ENCODE measurements around the gene TET1. TPM values are rescaled to one million over a fixed set of nuclear protein-coding genes. Genes with fewer than 3 reads are reported as not detected.
"Not testable (repeated sequence)": the region's sequence is repeated elsewhere in the genome, so short reads cannot be mapped to it uniquely, and the experiment has no call there.

TET1 gene
- total RNA-seq, 1 experiment from 2014 or later: under 0.01 TPM

DNA sequence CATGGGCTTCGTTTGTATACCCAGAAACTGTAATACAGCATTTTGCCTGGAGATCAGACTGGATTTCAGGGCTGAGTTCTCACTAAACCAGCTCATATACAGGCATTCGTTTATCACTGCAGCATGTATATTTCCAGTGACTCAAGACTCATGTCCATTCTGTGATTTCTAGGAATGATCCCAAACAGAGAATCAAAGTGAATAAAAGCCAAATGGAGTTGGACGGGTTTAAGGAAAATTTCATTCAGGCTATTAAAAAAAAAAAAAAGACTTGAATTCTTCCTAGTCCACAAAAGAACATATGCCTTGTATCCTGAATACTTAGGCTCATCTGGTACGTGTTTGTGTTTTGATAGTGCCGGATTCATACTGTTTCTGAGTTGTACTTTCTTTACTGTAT is 46.8 kb downstream of the TET1 start:
- DNase-seq (ENCODE audit: low spot score): no peak

DNA sequence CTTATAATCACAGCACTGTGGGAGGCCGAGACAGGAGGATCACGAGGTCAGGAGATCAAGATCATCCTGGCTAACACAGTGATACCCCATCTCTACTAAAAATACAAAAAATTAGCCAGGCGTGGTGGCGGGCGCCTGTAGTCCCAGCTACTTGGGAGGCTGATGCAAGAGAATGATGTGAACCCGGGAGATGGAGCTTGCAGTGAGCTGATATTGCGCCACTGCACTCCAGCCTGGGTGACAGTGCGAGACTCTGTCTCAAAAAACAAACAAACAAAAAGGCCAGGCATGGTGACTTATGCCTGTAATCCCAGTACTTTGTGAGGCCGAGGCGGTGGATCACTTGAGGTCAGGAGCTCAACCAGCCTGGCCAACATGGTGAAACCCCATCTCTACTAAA is 49.9 kb downstream of the TET1 start:
- DNase-seq (ENCODE audit: low spot score): not testable (repeated sequence)

DNA sequence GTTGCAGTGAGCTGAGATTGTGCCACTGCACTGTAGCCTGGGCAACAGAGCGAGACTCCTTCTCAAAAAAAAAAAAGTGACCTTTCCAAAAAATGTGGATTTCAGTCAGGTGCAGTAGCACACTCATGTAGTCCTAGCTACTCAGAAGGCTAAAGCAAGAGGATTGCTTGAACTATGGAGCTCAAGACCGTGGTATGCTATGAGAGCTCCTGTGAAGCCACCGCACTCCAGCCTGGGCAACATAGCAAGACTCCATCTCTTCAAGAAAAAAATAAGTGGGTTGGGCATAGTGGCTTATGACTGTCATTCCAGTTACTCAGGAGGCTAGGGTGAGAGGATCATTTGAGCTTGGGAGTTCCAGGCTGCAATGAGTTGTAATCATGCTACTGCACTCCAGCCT is 51.1 kb downstream of the TET1 start:
- DNase-seq (ENCODE audit: low spot score): no peak

DNA sequence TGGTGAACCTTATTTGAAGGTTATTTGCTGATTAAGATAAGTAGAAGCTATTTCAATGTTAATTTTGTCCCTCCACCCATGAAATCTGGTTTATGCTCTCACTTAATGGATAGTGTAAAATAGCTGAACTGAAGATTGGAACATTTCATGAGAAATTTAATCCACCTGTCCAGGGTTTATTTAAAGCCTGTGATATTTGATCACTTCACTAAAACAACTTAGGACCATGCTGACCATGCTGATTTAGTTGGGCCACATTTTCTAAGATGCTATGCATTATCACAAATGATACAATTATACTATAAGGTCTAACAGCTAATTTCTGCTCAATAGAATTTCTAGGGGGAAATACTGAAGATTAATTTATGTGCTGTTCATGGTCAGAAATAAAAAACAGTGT is 53.8 kb downstream of the TET1 start:
- DNase-seq (ENCODE audit: low spot score): not testable (repeated sequence)

DNA sequence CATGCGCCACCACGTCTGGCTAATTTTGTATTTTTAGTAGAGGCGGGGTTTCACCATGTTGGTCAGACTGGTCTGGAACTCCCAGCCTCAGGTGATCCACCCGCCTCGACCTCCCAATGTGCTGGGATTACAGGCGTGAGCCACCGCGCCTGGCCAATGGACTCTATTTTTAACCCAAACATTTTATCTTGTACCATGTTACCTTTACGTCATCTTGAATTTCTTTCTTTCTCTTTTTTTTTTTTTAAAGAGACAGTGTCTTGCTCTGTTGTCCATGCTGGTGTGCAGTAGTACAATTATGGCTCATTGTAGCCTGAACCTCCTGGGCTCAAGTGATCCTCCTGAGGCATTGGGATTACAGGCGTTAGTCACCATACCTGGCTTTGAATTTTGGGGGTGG is 57.6 kb downstream of the TET1 start:
- not testable (repeated sequence) for DNase-seq (ENCODE audit: low spot score)

DNA sequence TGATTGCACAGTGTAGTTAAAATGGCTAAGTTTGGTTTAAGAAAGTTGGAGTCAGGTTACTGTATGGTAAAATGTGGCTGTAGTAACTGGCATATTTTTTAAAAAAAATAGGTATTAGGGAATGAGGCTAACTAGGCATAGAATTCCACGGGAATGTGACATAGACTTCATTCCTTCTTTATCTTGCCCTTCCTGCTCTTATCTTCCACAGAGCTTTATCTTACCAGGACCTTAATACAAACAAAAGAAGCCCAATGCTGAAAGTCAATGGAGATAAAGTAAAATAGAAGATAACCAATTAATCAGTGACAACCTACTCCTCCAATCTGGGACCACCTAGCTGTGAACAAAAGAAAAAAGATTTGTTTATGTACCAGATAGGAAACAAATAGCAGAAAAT is 58.1 kb downstream of the TET1 start:
- no peak for DNase-seq (ENCODE audit: low spot score)

DNA sequence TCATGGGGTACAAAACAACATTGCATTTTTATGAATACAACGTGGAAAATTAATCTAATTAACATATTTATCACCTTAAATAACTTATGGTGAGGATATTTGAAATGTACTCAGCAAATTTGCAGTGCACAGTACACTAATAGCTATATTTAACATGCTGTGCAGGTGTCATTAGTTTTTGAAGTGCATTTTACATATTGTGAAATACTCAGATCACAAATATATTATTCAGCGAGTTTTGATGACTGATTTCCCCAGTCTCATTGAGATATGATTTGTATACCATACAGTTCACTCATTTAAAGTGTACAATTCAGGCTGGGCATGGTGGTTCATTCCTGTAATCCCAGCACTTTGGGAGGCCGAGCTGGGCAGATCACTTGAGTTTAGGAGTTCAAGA is 59.5 kb downstream of the TET1 start:
- no peak for DNase-seq (ENCODE audit: low spot score)

DNA sequence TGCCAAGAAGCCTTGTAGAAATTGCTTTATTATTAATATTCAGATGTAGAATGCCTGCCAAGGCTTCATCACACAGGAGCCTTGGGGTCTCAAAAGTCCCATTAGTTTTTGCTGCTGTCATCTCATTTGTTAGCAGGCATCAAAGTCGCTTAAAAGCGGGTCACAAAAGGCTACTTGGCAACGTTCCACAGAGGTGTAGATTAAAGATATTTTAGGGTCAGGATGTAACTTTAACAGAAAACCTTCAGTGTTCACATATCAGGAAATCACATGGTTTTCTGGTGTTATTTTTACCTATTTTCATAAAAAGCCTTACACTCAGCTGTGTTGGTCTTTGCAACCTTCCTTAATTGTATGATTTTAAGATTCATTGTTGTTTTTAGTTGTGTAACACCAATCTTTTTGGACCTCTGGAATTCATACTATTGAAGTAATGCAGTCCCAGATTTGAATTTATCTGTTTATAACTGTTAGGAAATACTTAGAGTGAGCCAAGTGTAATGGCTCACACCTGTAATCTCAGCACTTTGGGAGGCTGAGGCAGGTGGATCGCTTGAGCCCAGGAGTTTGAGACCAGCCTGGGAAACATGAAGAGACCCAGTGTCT is 65.3 kb downstream of the TET1 start:
- no peak for DNase-seq (ENCODE audit: low spot score)

DNA sequence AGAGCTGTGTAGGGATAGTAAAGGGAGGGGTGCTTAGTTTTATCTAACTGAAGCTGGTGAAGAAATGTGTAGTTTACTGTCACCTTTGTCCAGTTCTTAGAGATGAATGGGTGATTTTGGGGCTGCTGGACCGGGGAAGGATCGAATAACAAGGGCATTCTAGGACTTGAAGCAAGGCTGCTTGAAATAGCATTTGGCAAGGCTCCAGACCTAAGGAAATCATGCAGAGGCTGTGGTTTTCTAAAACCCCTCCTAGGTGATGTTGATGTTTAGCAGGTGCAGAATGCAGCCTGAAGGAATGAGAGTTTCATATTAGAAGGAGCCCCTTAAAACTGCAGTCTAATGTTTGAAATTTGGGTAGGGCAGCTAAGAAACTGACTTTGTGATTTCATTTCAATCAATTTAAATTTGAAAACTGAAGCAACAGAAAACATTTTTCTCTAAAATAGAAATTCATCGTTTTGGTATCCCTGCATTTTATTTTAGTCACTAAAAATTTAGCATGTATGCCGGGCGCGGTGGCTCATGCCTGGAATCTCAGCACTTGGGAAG is 68.5 kb downstream of the TET1 start:
- no peak for DNase-seq (ENCODE audit: low spot score)

DNA sequence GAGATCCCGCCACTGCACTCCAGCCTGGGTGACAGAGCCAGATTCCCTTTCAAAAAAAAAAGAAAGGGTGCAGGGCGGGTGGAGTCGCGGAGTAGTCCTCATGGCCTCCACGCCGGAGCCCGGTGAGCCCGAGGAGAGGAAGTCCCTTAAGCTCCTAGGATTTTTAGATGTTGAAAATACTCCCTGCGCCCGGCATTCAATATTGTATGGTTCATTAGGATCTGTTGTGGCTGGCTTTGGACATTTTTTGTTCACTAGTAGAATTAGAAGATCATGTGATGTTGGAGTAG is 72.1 kb downstream of the TET1 start:
- not testable (repeated sequence) for DNase-seq (ENCODE audit: low spot score)

DNA sequence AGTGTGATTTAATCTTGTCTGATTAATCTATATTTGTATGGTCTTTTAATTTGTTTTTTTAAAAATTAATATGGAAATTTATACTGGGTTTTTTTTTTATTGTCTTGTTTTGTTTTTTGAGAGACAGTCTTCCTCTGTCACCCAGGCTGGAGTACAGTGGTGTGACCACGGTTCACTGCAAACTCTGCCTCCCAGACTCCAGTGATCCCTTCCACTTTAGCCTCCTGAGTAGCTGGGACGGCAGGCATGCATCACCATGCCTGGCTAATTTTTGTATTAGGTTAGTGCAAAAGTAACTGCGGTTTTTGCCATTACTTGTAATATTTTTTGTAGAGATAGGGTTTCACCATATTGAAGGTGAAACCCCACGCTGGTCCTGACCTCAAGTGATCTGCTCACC is 73.1 kb downstream of the TET1 start:
- no peak for DNase-seq (ENCODE audit: low spot score)

DNA sequence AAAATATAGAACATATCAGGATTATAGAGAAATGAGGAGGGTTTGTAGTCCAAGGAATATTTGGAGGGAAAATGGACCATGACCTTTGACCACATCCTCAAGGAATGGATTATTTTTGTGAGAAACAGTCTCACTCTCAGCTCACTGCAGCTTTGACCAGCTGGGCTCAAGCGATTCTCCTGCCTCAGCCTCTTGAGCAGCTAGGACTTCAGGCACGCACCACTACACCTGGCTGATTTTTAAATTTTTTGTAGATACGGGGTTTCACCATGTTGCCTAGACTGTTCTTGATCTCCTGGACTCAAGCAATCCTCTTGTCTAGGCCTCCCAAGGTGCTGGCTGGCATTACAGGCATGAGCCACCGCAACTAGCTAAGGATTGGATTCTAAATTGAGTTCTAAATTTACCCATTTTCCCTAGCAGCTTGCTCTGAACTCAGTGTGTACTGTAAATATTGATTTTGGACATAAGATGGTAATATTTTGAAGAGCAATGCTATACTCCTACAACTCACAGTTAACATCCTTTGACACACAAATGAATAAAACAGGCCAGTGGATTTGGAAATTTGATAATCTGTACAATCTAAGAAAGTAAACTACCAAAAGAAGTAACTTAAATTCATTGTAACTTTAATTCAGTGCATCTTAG is 73.8 kb downstream of the TET1 start:
- DNase-seq (ENCODE audit: low spot score): no peak

DNA sequence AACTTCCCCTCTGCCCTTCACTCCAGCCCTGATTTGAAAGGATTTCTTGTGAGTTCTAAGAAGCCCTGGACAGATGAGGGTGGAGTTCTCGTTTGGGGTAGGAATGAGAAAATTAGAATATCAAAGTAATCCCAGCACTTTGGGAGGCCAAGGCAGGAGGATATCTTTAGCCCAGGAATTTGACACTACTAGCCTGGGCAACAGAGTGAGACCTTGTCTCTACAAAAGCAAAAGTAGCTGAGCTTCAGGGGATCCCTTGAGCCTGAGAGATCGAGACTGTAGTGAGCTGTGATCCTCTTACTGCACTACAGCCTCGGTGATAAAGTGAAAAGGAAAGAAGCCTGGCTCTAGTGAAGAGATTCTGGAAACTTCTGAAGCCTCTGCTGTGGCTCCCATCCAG is 76.2 kb downstream of the TET1 start:
- no peak for DNase-seq (ENCODE audit: low spot score)

DNA sequence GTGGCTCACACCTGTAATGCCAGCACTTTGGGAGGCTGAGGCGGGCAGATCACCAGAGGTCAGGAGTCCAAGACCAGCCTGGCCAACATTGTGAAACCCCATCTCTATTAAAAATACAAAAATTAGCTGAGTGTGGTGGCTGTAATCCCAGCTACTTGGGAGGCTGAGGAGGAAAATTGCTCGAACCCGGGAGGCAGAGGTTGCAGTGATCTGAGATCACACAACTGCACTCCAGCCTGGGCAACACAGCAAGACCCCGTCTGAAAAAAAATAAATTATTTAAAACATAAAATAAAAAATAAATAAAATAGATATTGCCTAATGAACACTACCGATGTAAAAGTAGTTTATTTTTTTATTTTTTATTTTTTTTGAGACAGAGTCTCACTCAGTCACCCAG is 83.4 kb downstream of the TET1 start:
- not testable (repeated sequence) for DNase-seq (ENCODE audit: low spot score)

DNA sequence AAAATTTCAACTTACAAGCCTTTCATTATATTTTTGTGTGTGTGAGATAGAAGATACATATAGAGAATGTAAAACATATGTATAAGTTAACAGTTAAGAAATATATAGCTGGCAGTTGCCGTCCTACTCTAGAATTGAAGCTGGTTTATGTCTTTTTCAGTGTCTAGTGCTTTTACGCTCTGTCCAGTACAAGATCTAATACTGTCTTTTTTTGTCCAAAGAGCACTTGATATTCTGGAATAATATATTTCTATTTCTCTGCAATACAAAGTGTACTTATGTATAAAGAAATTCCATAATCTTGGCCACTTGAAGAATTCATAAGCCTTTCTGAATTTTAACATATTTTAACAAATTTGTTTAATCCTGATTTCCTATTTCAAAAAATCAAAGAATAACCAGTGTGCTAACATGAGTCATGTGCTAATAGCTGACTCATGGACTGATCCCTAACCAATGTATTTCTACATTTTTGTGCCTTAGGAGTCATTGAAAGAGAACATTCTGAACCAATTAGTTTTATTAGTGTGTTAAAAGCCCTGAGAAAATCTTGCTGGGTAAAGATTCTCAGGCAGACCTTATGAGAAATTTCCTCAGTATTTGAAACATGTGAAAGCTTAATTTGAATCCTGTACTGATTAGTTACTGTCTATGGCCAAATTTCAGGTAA is 87.7 kb downstream of the TET1 start:
- no peak for DNase-seq (ENCODE audit: low spot score)

DNA sequence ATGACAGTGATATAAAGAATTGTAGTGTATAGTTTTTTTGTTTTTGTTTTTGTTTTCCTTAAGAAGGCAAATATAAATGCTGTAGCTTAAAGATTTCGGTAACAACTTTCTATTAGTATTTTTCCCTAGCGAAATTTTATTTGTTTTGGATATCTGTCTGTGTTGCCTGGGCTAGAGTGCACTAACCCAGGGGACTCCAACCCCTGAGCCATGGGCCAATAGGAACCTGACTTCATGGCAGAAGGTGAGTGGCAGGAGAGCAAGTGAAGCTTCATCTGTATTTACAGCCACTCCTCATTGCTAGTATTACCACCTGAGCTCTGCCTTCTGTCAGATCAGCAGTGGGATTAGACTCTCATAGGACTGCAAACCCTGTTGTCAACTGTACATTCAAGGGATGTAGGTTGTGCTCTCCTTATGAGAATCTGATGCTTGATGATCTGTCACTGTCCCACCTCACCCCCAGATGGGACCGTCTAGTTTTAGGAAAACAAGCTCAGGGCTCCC is 95.5 kb downstream of the TET1 start:
- DNase-seq (ENCODE audit: low spot score): no peak

DNA sequence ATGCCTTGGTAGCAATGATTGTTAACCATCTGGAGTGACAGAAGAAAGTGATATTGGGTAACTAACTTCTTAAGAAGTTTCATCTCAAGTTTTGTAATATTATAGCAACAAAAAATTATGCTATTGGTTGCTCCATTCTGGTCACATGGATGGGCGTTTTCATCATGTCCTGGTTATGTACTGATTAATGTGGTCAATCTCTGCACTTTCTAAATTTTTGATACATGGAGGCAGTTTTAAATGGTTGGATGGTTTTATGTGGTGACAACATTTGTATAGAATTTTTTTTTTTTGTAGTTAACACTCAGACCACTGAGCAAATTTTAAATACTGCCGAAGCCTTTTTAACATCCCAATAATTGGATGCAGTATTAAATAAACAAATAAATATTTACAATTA is 105.7 kb downstream of the TET1 start:
- no peak for DNase-seq (ENCODE audit: low spot score)

DNA sequence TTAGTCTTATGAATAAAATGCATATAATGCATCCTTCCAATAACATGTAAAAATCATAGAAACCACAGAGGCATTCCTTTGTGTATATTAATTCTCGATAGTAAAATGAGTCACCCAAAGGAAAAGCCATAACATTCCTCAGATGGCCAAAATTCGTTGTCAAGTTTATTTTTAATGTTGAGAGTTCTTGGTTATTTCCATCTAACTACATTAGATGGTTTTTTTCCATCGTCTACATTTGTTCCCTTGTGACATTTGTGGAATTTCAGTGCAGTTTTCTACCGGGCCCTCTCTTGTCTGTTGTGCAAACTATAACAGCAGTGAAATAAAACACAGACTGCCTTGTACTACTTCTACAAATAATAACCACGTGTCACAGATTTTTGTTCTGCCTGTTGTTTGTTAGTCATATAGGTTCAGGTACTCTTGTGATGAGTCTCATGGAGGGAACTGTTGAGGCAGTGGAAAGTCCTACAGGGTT is 106.2 kb downstream of the TET1 start:
- DNase-seq (ENCODE audit: low spot score): no peak

DNA sequence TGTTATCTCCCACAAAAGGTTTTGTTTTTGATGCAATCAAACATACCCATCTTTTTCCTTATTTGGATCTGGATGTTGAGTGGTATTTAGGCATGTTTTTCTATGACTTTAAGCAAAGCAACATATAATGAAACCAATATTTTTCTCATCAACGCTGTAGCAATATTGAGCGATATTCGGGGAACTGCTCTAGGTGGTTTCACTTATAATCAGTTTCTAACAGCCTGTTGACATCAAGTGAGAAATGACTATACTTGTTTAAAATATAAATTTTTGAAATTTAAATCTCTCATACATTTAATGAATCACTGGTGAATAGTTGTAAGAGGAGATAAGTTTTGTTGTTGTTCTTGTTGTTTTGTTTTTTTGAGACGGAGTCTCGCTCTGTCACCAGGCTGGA is 108.1 kb downstream of the TET1 start:
- no peak for DNase-seq (ENCODE audit: low spot score)

DNA sequence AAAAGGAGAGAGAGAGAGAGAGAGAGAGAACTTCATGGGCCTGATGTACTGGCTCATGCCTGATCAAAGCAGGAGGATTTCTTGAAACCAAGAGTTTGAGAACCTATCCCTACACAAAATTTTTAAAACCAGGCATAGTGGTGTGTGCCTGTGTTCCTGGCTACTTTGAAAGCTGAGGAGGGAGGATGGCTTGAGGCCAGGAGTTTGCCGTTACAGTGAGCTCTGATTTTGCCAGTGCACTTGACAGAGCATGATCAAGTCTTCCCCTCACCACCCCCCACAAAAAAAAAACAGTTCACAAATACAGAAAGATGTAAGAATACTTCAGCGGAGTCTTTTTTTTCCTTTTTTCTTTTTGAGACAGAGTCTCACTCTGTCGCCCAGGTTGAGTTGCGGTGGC is 108.8 kb downstream of the TET1 start:
- no peak for DNase-seq (ENCODE audit: low spot score)

DNA sequence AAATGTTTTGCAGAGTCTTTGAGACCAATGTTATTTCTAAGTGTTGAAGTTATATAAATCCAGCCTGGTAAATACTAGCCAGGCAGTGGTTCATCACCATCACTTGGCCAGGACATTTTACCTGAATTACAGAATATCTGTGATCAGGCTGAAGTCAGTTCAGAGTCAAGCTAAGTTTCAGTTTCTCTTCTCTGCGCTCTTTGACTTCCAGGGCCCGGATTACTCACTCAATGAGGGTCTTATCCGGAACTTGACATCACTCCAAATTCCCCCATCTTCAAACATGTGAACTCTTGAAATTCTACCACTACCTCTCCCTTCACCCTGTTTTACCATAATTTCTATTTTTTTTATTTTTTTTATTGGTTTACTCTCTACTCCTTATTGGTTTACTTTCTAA is 124.3 kb downstream of the TET1 start:
- no peak for DNase-seq (ENCODE audit: low spot score)

DNA sequence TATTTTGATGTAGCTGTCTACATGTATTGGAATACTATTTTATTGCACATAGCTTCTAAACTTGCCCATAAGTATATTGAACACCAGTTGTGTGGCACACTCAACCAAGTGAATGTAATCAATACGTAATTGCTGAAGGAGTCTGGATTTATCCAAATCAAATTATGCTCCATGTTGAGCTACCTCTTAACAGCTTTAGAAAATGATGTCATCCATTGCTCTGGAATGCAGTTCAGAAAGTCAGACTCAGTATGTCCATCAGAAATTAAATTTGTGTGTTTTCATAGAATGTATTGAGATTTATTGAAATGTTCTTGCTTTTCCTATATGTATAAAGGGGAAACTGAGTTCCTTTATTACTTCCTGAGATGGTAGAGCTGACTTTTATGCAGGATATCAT is 135.9 kb downstream of the TET1 start:
- DNase-seq (ENCODE audit: low spot score): no peak

DNA sequence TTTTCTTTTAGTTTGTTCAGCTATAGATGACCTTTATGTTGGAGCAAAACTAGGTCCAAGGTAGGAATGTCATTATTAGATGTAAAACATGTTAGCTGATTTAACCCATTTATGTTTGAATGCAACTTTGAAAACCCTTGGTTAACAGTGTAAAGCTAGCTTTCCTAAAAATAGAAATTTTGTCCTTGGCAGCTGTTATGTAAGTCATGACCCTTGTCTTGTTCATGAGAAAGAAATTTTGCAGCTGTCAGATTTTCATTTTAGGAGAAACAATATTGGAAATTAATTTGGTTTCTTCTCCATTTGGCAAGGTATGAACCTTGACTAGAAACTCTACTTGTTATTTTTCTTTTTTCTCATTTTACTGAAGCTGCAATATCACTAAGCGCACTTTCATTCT is 137.0 kb downstream of the TET1 start:
- no peak for DNase-seq (ENCODE audit: low spot score)
